ENCODE results near the gene ACY1.

DNA sequence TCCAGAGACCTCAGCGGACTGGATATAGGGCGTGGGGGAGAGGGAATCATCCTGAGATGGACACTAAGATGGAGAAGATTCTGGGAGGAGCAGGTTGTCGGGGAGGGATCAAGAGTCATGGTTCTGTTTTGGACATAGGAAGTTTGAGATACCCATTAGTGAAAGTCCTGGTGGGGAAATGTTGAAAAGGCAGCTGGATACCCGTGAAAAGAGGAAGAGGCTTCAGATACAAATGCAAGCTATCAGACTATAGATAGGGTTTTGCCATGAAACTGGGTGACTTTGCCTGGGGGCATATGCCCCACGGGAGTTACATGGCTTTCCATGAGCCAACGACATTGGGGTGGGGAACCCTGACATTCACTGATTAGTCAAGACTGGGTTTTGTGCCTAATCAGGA, 29.2 kb upstream of the ACY1 start:
- TF ChIP-seq POLR2A (IDR thresholded peaks at IDR 0.05) = no peak
- TF ChIP-seq, protein P1, sequence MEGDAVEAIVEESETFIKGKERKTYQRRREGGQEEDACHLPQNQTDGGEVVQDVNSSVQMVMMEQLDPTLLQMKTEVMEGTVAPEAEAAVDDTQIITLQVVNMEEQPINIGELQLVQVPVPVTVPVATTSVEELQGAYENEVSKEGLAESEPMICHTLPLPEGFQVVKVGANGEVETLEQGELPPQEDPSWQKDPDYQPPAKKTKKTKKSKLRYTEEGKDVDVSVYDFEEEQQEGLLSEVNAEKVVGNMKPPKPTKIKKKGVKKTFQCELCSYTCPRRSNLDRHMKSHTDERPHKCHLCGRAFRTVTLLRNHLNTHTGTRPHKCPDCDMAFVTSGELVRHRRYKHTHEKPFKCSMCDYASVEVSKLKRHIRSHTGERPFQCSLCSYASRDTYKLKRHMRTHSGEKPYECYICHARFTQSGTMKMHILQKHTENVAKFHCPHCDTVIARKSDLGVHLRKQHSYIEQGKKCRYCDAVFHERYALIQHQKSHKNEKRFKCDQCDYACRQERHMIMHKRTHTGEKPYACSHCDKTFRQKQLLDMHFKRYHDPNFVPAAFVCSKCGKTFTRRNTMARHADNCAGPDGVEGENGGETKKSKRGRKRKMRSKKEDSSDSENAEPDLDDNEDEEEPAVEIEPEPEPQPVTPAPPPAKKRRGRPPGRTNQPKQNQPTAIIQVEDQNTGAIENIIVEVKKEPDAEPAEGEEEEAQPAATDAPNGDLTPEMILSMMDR (IDR thresholded peaks at IDR 0.05) = no peak

Data from right lobe of liver (tissue), 4 donors.